Stimulated activated CD8-positive, alpha-beta memory T cell treated with anti-CD3 and anti-CD28 coated beads, Interleukin-2, amount 100 ng/mL, for 48 hours (primary cell): ENCODE measurements around the gene DCX.

Experiments
- DNase-seq, 2 donors: peaks; one replicate each; pipeline ENCODE4 v3.0.0-alpha.2; 2020; ENCODE audit warnings: low read depth in 2 of 2

DCX gene

GRCh38 chrX:111411983-111412382, at the start of gene DCX:
Gene DCX (minus strand): TSS chrX:111412192. CDS start chrX:111410398, 1,794 bp downstream.
- no peak for DNase-seq

GRCh38 chrX:111460607-111461006, 48.6 kb upstream of the DCX start:
- DNase-seq = no peak

- DNase-seq = no peak
These were observed 35.3 kb upstream of the DCX start for GRCh38 chrX:111447298-111447697.

- no peak for DNase-seq
These were observed 33.5 kb upstream of the DCX start for GRCh38 chrX:111445485-111445884.

- no peak for DNase-seq
These were observed 32.9 kb upstream of the DCX start for GRCh38 chrX:111444881-111445280.

- DNase-seq = no peak
These were observed 32.0 kb upstream of the DCX start for GRCh38 chrX:111443946-111444345.

GRCh38 chrX:111442791-111443190, 30.8 kb upstream of the DCX start:
- no peak for DNase-seq

GRCh38 chrX:111435469-111435868, 23.5 kb upstream of the DCX start:
- no peak for DNase-seq

- DNase-seq = no peak
These were observed 19.0 kb upstream of the DCX start for GRCh38 chrX:111431001-111431400.

- no peak for DNase-seq
These were observed 435 bp downstream of the DCX start for GRCh38 chrX:111411557-111411956.

GRCh38 chrX:111410590-111411078, 1.4 kb downstream of the DCX start:
- DNase-seq = no peak

- no peak for DNase-seq
These were observed 2.7 kb downstream of the DCX start for GRCh38 chrX:111409326-111409725.

GRCh38 chrX:111407948-111408347, 4.0 kb downstream of the DCX start:
- DNase-seq = no peak

GRCh38 chrX:111402344-111402743, 9.6 kb downstream of the DCX start:
- DNase-seq = no peak

GRCh38 chrX:111395149-111395548, 16.8 kb downstream of the DCX start:
- DNase-seq = no peak

- no peak for DNase-seq
These were observed 17.4 kb downstream of the DCX start for GRCh38 chrX:111394569-111394968.

- no peak for DNase-seq
These were observed 24.4 kb downstream of the DCX start for GRCh38 chrX:111387470-111388070.

GRCh38 chrX:111386615-111387233, 25.3 kb downstream of the DCX start:
- DNase-seq = no peak

- no peak for DNase-seq
These were observed 25.9 kb downstream of the DCX start for GRCh38 chrX:111386077-111386476.

- no peak for DNase-seq
These were observed 29.7 kb downstream of the DCX start for GRCh38 chrX:111382277-111382676.

GRCh38 chrX:111376897-111377578, 35.0 kb downstream of the DCX start:
- DNase-seq = no peak

GRCh38 chrX:111376486-111376885, 35.5 kb downstream of the DCX start:
- no peak for DNase-seq

GRCh38 chrX:111375747-111376146, 36.2 kb downstream of the DCX start:
- no peak for DNase-seq
